Breast epithelium (tissue), 3 donors: Measurements from ENCODE around the gene TRIM24.

Experiments used
- CTCF ChIP-seq, 3 donors: fragments of 450-650 bp; IDR thresholded peaks; one replicate each; pipeline ENCODE4 v1.5.1; 2016 to 2017; ENCODE audit warnings: antibody characterized with exemption in 3 of 3, mild to moderate bottlenecking in 3 of 3, moderate library complexity in 3 of 3
- POLR2AphosphoS5 ChIP-seq, 3 donors: sonication (generic); formaldehyde crosslinking; IDR thresholded peaks; one replicate each; pipeline ENCODE4 v1.6.1; 2017; ENCODE audit warnings: antibody characterized with exemption in 3 of 3

GRCh38 chr7:138442822-138443221, 17.2 kb upstream of the TRIM24 start:
- TF ChIP-seq CTCF (IDR thresholded peaks at IDR 0.05) (no peak), POLR2AphosphoS5 (IDR thresholded peaks at IDR 0.05) (no peak)
